H1 (cell line): ENCODE data around the gene CFAP74. TPM values are rescaled to one million over a fixed set of nuclear protein-coding genes. Genes with fewer than 3 reads are reported as not detected.

Experiments
- RAD21 ChIP-seq, 2 experiments: IDR thresholded peaks in 1 of 2; conservative IDR thresholded peaks in 1 of 2; 2 replicates each; pipeline ENCODE4 v1.6.1; 2011; ENCODE audit warnings: low read depth in 2 of 2, low read length in 2 of 2, improper control_type of control experiment in 1 of 2, inconsistent platforms in 1 of 2, mild to moderate bottlenecking in 1 of 2, moderate library complexity in 1 of 2
- polyA plus RNA-seq, 7 experiments: library from polyadenylated mRNA; depleted of rRNA in 3 of 7; stranded (reverse) in 5 of 7; unstranded in 2 of 7; fragments of >200 nt in 5 of 7; fragments of 200-250 nt in 2 of 7; gene quantifications; 1 replicate in 5 of 7; 2 replicates in 1 of 7; 4 replicates in 1 of 7; pipeline versions ENCODE4 v1.2.1 to v1.2.3, GENCODE V29; 2011 to 2013; ENCODE audit warnings: missing spikeins in 2 of 7, mixed read lengths in 2 of 7
- total RNA-seq: library from RNA; stranded (reverse); fragmentation: NEBNext Ultra II Directional; extraction: Animal tissue kit (Norgen Biotek cat#: 25700); gene quantifications from 2 replicates; pipeline ENCODE4 v1.2.1, GENCODE V29; 2021

CFAP74 gene
- total and polyA plus RNA-seq, 2 of the 8 experiments (the other 6 are each of a cell fraction or from before 2014, with no cell fraction given): 0.09 to 0.20 TPM

DNA sequence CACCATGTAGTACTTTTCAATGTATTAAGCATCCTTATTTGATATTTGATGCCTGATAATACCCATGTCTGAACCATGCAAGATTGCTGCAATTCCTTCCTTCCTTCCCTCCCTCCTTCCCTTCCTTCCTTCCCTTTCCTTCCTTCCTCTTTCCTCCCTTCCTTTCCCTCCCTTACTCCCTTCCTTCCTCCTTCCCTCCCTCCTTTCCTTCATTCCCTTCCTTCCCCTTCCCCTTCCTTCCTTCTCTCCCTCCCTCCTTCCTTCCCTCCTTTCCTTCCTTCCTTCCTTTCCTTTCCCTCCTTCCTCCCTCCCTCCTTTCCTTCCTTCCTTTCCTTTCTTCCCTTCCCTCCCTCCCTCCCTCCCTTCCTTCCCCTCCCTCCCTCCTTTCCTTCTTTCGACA, 54.8 kb downstream of the CFAP74 start (continued):
- TF ChIP-seq RAD21 (IDR thresholded peaks at IDR 0.05 in 1 of 2, conservative IDR thresholded peaks at IDR 0.05 in 1 of 2; ENCODE audit: low read depth in 2 of 2, low read length in 2 of 2): no peak
- TF ChIP-seq, all 59 proteins: peak for 0
